ENCODE data around the gene HSF2.

DNA sequence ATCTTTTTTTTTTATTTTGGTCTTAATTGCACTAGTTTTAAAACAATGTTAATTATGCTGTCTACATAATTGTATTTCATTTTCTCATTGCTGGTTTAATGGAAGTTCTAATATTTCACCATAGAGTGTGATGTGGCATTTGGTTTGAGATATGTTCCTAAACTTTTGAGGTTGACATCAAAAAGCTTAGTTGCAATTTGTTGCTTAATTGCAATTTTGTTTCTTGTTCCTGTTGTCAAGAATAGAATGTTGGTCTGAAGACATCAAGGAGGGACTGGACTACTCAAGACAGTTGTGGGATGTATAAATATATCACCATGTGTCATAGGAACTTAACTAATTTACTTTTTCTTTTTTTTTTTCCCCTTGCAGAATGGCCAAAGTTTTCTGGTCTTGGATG lies 12.5 kb downstream of the HSF2 start:
- TF ChIP-seq, protein P1, sequence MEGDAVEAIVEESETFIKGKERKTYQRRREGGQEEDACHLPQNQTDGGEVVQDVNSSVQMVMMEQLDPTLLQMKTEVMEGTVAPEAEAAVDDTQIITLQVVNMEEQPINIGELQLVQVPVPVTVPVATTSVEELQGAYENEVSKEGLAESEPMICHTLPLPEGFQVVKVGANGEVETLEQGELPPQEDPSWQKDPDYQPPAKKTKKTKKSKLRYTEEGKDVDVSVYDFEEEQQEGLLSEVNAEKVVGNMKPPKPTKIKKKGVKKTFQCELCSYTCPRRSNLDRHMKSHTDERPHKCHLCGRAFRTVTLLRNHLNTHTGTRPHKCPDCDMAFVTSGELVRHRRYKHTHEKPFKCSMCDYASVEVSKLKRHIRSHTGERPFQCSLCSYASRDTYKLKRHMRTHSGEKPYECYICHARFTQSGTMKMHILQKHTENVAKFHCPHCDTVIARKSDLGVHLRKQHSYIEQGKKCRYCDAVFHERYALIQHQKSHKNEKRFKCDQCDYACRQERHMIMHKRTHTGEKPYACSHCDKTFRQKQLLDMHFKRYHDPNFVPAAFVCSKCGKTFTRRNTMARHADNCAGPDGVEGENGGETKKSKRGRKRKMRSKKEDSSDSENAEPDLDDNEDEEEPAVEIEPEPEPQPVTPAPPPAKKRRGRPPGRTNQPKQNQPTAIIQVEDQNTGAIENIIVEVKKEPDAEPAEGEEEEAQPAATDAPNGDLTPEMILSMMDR (IDR thresholded peaks at IDR 0.05; ENCODE audit: low read depth, low read length) = no peak
- TF ChIP-seq EZH2phosphoT487 (IDR thresholded peaks at IDR 0.05; ENCODE audit: low read depth) = no peak
